Measurements from ENCODE around the gene IL16. TPM values are rescaled to one million over a fixed set of nuclear protein-coding genes. Genes with fewer than 3 reads are reported as not detected.
A peak's percentile ranks its signal among the peaks of the same experiment; 100 is the strongest.

The IL16 gene
- total RNA-seq, 1 experiment from 2014 or later, result 0.81 TPM

GRCh38 chr15:81323559-81323943, 126.9 kb downstream of the IL16 start:
- Histone ChIP-seq H2AFZ (ENCODE audit: low read depth, low read length, poor library complexity, severe bottlenecking) (peak overlapping the region; percentile 68), H3K9me3 (ENCODE audit: control insufficient read depth in 1 of 2, insufficient read depth in 1 of 2, low read depth in 1 of 2, low read length in 2 of 2) (no peaks in the 10 kb centered on the region), H3K27me3 (ENCODE audit: insufficient read depth, low read length) (no peaks in the 10 kb centered on the region), H3K79me2 (ENCODE audit: insufficient read depth, low read length) (no peaks in the 10 kb centered on the region), H3K4me3 (replicated peaks in 1 of 2; ENCODE audit: low read depth in 1 of 2, low read length in 2 of 2) (peak overlapping the region; percentile 71 to 81), H4K20me1 (ENCODE audit: insufficient read depth) (no peaks in the 10 kb centered on the region), H3K9me2 (ENCODE audit: insufficient read depth) (no peaks in the 10 kb centered on the region), H3K27ac (ENCODE audit: low read depth, low read length) (no peak overlapping the region), H3K4me1 (ENCODE audit: control insufficient read depth in 1 of 2, insufficient read depth in 2 of 2, low read length in 2 of 2) (peaks cover 2 to 16% of the 10 kb centered on the region in 2 experiments; a peak in 3 of 4 replicates), H3K9ac (ENCODE audit: low read length) (peak overlapping the region; percentile 76), H3K4me2 (ENCODE audit: low read length) (peak overlapping the region; percentile 98), H3K36me3 (ENCODE audit: control insufficient read depth in 1 of 2, insufficient read depth in 2 of 2, low read length in 2 of 2) (no peaks in the 10 kb centered on the region)
- TF ChIP-seq EZH2phosphoT487 (IDR thresholded peaks at IDR 0.05; ENCODE audit: borderline replicate concordance) (no peak), EGR1 (IDR thresholded peaks at IDR 0.05; ENCODE audit: low read depth) (no peak), POLR2A (IDR thresholded peaks at IDR 0.05; ENCODE audit: borderline replicate concordance, extremely low read depth, insufficient read depth, insufficient read length) (no peak), RAD21 (IDR thresholded peaks at IDR 0.05; ENCODE audit: low read depth) (no peak), JUND (IDR thresholded peaks at IDR 0.05) (no peak), CEBPB (IDR thresholded peaks at IDR 0.05; ENCODE audit: low read depth) (no peak), FOSL1 (IDR thresholded peaks at IDR 0.05; ENCODE audit: low read depth) (no peak), SP1 (IDR thresholded peaks at IDR 0.05; ENCODE audit: low read depth) (no peak), YY1 (IDR thresholded peaks at IDR 0.05; ENCODE audit: extremely low read depth, insufficient replicate concordance, low read depth, low read length) (no peak), POLR2AphosphoS5 (IDR thresholded peaks at IDR 0.05; ENCODE audit: low read depth, low read length) (no peak), CBX3 (IDR thresholded peaks at IDR 0.05; ENCODE audit: low read depth) (no peak), SIN3A (IDR thresholded peaks at IDR 0.05; ENCODE audit: low read depth) (no peak), SRF (IDR thresholded peaks at IDR 0.05; ENCODE audit: low read depth) (no peak), ELF1 (IDR thresholded peaks at IDR 0.05; ENCODE audit: borderline replicate concordance, low read depth) (no peak), EZH2 (IDR thresholded peaks at IDR 0.05) (no peak), ZNF274 (IDR thresholded peaks at IDR 0.05; ENCODE audit: low read depth, low read length) (no peak)
- TF ChIP-seq, protein P1, sequence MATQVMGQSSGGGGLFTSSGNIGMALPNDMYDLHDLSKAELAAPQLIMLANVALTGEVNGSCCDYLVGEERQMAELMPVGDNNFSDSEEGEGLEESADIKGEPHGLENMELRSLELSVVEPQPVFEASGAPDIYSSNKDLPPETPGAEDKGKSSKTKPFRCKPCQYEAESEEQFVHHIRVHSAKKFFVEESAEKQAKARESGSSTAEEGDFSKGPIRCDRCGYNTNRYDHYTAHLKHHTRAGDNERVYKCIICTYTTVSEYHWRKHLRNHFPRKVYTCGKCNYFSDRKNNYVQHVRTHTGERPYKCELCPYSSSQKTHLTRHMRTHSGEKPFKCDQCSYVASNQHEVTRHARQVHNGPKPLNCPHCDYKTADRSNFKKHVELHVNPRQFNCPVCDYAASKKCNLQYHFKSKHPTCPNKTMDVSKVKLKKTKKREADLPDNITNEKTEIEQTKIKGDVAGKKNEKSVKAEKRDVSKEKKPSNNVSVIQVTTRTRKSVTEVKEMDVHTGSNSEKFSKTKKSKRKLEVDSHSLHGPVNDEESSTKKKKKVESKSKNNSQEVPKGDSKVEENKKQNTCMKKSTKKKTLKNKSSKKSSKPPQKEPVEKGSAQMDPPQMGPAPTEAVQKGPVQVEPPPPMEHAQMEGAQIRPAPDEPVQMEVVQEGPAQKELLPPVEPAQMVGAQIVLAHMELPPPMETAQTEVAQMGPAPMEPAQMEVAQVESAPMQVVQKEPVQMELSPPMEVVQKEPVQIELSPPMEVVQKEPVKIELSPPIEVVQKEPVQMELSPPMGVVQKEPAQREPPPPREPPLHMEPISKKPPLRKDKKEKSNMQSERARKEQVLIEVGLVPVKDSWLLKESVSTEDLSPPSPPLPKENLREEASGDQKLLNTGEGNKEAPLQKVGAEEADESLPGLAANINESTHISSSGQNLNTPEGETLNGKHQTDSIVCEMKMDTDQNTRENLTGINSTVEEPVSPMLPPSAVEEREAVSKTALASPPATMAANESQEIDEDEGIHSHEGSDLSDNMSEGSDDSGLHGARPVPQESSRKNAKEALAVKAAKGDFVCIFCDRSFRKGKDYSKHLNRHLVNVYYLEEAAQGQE (IDR thresholded peaks at IDR 0.05; ENCODE audit: low read depth), result no peak
- TF ChIP-seq, protein P2, sequence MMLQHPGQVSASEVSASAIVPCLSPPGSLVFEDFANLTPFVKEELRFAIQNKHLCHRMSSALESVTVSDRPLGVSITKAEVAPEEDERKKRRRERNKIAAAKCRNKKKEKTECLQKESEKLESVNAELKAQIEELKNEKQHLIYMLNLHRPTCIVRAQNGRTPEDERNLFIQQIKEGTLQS (IDR thresholded peaks at IDR 0.05), result no peak
- TF ChIP-seq, protein P3, sequence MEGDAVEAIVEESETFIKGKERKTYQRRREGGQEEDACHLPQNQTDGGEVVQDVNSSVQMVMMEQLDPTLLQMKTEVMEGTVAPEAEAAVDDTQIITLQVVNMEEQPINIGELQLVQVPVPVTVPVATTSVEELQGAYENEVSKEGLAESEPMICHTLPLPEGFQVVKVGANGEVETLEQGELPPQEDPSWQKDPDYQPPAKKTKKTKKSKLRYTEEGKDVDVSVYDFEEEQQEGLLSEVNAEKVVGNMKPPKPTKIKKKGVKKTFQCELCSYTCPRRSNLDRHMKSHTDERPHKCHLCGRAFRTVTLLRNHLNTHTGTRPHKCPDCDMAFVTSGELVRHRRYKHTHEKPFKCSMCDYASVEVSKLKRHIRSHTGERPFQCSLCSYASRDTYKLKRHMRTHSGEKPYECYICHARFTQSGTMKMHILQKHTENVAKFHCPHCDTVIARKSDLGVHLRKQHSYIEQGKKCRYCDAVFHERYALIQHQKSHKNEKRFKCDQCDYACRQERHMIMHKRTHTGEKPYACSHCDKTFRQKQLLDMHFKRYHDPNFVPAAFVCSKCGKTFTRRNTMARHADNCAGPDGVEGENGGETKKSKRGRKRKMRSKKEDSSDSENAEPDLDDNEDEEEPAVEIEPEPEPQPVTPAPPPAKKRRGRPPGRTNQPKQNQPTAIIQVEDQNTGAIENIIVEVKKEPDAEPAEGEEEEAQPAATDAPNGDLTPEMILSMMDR (IDR thresholded peaks at IDR 0.05 in 2 of 3, conservative IDR thresholded peaks at IDR 0.05 in 1 of 3; ENCODE audit: borderline replicate concordance in 1 of 3, insufficient read depth in 1 of 3, low read depth in 2 of 3, low read length in 2 of 3), result no peak
- ChIA-PET POLR2A (interaction anchor here (0.8 to 1.5 kb wide), 9 partner anchors 11 to 57 kb away, joined by 3 to 5 read pairs (median 4); no protein-coding TSS in a partner anchor), RAD21 (ENCODE audit: low non-redundant PET in 1 of 2, low total read pairs in 2 of 2, uncharacterized antibody in 2 of 2, unreplicated experiment in 2 of 2) (interaction anchor here in 1 of 2 experiments (1.3 kb wide), 1 partner anchor 57 kb away, joined by 4 read pairs; no protein-coding TSS in a partner anchor), CTCF (interaction anchor here (1.1 to 1.2 kb wide), 2 partner anchors 13 to 58 kb away, joined by 6 to 9 read pairs; no protein-coding TSS in a partner anchor)
- ATAC-seq (no peak), DNase-seq (ENCODE audit: low read depth, low spot score) (no peak)
- intact Hi-C loops (cut with micrococcal nuclease), result loop anchor here (10.0 kb wide), 1 partner anchor 329 kb away; no protein-coding TSS in a partner anchor
- BruUV-seq (replicated peaks), result TSS peak; percentile 66

All from HCT116 (cell line).